Retina (tissue), 1 donor: Measurements from ENCODE around the gene THADA.
A peak's percentile ranks its signal among the peaks of the same experiment; 100 is the strongest.

Experiments used
- DNase-seq: peaks from one replicate; pipeline ENCODE4 v3.0.0-alpha.2; 2016

THADA gene

DNA sequence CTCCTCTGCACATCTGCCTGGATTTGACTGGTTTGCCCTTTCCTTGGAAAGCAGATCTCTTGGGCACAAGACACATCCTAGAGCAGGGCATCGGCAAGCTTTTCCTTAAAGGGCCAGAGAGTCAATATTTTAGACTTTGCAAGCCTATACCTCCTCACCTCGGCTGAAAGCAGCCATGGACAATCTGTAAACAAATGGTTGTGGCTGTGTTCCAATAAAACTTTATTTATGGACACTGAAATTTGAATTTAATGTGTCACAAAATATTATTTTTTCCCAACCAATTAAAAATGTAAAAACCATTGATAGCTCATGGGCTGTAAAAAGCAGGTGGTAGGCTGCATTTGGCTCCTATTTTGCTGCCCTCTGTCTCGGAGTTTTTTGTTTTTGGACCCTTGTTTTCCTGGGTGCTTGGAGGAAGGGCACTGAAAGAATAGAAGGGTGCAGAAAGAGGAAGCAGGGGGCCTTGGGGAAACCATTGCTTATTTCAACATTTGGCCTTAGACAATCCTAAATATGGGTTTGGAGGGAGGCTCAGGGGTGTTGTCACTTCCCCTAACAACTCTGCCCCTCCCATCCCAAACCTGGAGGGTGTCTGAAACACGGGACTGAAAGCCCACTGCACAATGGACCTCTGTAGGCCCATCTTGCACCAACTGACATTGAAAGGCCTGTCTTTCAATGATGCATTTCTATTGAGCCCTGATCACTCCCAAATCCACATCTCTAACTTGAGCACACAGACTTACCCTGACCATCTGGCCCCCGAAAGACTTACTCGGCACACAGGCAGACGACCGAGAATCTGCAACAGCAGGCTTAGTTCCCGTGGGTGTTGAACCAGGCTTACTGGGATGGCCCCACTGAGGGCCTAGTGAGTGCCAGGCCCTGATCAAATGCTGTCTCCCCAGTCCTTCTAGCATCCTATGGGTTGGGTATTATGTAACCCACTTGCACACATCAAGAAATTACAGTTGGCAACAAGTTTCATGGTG, 362.3 kb downstream of the THADA start:
- no peak for DNase-seq

DNA sequence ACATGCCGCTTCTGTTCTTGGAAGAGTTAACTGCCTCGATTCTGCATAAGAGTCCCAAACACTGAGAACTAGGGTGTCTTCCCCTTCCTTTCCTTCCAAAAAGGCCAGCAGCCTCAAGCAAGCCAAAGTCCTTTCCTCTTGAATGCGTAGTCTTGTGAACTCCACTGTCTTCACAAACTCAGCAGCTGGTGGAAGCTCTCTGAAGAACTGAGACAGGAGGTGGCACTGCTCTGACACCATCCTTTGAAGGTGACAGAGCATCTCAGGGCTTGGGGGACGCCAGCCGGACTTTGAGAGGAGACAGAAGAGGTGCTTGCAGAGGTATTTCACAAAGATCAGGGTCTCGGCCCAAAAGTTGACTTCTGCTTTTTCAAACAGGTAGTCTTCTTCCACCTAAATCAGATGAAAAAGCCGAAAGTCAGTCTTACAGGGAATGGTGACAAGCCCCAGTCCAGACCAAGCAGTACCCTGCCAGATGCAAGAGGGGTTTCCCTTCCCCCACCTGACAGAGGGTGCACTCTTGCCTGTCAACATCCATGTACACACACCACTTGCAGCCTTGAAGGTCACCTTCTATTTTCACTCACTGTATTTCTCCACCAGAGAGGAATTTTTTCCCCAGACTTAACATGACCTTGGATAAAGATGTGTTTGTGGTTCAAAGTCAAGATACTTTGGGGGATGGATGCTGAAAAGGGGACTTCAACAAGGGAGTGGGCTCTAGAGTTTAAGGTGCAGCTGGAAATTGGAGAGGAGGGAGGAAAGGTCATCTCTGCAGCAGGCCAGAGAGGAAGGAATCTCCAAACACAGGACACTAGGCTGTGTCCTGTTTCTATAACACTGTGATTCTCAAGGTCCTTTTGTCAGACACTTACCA, 364.6 kb downstream of the THADA start:
- no peak for DNase-seq

DNA sequence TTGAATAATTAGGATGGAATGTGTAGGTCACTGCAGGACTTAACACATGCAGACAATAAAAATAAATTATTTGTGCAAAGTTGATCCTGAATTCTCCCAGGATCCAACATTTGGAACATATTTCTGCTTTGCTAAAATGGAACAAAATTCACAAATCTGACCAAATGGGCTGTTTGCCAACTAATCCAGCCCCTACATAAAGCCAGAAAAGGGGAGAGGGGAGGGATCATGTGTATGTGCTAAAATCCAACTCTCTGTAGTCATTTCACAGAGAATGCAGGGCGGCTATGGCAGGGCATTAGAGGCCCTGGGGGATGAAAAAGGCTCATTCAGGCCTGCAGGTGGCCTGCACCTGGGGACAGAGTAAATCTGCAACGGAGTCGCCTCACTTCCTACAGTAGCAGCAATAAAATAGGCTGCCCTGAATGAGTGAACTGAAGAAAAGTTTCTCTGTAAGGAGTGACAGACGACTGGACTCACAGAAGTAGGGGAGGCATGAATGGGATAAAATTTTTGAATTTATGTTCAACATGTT, 365.4 kb downstream of the THADA start:
- no peak for DNase-seq

DNA sequence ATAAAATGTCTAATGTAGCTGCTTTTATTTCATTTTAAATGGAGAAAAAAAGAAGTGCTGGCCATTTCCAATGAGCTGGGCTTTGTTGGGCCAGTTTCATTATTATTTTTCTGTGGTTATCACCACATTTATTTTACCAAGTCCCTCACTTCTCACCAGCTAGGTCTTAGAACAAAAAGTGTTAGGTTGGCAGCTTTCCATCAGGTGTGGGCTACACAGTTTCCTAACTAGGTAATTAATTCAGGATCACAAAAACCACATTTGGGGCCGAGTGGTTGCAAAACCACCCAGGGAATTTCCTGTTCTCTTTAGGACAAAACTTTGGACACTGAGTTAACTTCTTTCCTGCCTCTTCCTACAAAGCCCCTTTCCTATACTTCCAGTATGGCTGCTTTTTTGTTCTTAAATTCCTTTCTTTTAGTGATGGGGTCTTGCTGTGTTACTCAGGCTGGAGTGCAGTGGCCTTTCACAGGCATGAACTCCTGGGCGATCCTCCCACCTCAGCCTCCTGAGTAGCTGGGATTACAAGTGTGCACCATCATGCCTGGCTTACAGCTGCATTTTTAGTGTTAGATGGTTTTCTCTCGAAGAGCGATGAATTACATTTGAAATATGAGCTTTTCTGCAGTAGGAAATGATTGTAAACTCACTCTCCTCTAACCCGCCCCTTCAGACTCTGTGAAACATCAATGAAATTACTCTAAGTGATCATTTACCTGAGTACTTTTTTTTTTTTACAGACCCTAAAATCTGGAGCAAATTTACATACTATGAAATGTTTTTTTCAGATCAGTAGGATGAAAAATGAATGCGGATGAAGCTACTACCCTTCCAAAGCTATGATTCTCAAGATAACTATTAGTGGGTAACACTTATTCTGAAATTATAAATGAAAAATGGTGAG, 366.8 kb downstream of the THADA start:
- DNase-seq = no peak

DNA sequence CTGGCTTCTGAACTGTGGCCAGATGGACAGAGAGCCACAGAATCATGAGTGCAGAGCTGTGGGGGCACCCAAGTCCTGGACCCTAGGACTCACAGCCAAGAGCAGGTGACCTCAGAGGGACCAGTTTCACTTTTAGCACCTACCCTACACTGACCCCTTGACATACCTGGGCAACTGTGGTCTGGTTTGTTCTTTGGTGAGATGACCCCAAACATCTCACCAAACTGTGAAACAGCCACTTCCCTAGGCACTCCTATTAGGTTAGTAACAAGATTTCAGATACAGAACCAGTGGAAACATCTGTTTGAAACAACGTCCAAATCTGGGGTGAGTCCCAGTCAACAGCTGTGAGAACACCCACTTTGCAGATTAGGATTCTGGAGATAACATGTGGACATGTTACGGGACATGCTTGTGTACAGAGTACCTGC, 367.5 kb downstream of the THADA start:
- no peak for DNase-seq

DNA sequence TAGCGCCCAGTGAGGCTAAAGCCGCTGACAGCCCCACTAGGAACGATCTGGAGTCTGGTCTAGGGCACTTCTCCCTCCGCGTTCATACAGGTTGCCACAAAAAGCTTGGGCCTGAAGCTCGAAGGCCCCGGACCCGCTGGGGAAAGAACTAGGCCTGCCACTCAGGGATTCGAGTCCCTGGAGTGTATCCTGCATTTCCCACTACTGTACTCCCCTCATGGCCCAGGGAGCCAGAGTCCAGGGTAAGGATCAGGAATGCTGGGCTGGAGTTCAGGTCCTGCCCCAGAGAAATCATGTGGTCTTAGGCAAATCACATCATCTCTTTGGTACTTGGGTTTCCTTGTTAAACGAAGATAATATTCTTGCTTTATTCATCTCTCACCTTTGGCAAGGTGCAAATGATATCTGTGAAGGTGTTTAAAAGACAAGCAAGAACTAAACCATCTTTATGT, 368.0 kb downstream of the THADA start:
- no peak for DNase-seq

DNA sequence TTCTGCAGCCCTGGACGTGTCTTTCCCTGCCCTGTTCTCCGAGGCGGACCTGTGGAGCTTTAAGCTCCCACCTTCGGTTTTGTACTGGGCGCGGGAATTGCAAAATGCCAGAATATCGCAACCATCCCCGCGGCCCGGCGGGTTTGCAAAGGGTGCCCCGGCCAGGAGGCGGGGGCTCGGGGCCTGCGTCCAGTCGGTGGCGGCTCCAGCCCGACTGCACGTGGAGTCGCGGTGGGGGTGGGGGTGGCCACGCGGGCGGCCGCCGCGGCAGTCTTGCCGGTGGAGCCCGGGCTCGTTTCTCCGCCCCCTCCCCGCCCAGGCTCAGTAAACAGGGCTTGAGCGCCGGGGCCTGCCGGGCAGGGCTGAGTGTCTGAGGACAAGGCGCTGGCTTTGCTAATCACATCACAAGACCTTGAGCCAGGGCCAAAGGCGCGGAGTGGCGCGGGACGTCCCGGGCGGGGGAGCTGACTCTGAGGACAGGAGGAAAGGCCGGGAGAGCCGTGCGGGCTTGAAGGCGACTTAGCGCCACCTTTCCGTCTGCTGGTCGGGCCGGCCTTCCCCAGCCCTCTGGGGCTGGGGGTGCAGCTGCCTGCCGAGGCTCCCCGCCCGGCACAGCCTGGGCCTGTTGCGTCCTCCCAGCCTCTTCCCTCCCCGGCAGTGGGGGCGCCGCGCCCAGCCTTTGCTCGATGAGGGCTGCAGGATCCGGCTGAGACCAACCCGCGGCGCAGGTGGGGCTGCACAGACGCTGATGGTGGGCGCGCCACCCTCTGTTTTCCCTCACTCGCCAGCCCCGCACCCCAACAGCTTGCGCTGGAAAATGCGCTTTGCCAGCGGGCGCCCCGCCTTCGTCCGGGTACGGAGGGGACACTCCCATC, 368.6 kb downstream of the THADA start:
- DNase-seq = peak; percentile 93

DNA sequence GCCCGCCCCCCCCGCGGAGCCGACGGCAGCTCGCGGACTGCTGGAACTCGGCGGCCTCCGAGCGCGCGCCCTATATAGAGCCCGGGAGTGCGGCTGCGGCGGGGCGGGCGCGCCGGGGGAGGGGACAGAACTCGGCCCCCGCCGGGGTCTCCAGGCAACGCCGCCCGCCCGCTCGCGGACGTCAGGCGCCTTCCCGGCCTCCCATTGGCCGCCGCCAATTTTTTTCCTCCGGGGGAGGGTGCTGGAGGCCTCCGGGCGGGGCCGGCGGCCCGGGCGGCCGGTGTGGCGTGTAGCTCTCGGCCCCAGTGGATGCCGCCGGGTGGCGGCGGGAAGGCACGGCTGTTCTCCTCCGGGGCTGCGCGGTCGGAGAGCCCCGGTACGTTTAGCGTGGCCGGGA, 369.3 kb downstream of the THADA start, which contains the start of gene ZFP36L2:
Gene ZFP36L2 (minus strand): TSS at position 49 of the 397 bp plus-strand sequence. CDS start 291 bp downstream, outside the sequence.
- DNase-seq = no peak

DNA sequence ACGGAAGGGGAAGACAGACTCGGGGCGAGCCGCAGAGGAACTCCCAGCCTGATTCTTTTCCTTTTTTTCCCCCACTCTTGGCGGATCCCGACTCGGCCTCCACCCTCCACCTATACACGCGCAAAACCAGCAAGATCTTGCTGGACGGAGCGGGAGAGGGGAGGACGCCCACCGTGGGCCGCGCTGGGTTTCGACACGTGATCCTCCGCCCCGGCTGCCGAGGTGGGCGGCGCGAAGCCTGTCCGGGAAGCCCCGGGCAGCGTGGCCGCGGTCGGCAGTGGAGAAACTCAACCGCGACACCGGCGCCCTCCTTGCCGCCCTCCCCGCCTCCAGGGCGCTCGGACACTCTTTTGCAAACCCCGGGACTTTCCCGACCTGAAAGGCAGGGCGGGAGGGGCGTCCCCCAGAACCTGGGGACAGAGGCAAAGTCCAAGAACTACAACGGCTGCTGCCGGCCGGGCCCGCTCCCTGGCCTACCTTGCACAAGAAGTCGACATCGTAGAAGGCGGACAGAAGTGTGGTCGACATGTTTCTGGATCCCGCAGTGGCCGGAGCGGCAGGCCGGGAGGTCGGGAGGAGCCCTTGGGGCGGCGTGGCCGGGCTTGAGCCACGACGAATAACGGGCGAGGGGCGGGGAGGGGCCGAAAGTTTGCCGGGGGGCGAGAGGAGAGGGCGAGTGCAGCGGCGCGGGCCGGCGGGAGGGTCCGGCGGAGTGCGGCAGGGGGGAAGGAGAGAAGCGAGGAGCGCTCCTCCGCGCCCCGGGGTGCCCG, 369.9 kb downstream of the THADA start:
- DNase-seq = peak; percentile 85

DNA sequence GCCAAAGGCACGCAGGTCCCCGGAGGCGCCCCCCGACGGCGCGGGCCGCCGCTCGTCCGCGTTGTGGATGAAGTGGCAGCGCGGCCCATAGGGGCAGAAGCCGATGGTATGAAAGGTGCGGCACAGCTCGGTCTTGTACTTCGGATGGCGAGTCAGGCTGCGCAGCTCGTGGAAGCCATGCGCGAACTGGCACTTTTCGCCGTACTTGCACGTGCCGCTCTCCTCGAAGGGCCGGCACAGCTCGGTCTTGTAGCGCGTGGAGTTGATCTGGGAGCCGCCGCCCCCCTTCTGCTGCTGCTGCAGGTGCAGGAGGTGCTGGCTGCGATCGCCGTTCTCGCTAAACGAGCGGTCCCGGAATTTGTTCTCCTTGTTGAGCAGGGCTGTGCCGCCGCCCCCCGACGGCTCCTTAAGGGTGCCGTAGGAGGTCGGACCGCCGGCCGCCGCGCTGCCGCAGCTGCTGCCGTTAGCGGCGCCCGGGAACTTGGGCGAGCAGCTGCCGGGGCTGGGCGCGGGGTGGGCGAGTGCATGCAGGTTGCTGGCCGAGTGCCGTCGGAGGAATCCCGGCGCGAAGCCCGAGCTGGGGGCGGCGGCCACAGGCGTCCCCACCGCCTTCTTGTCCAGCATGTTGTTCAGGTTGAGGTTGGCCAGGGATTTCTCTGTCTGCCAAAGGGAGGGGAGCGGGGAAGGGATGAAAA, 370.6 kb downstream of the THADA start:
- peak; percentile 83 for DNase-seq

DNA sequence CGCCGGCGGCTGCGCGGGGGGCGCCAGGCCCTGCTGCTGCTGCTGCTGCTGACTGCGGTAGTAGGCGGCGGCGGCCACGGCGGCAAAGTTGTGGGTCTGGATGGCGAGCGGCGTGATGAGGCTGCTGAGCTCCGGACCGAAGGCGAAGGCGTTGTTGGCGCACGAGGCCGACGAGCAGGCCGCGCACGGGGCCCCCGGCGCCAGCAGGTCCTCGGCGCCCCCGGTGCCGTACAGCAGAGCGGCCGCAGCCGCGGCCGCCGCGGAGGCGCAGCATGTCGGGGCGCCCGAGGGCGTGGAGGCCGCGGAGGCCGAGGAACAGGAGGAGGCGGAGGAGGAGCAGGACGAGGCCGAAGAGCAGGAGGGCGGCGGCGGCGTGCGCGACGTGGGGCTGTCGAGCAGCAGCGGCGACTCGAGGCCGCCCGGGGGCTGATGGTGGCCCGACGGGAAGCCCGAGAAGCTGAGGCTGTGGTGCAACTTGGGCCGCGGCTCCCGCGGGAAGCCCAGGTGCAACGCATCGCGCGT, 371.2 kb downstream of the THADA start:
- DNase-seq = no peak

DNA sequence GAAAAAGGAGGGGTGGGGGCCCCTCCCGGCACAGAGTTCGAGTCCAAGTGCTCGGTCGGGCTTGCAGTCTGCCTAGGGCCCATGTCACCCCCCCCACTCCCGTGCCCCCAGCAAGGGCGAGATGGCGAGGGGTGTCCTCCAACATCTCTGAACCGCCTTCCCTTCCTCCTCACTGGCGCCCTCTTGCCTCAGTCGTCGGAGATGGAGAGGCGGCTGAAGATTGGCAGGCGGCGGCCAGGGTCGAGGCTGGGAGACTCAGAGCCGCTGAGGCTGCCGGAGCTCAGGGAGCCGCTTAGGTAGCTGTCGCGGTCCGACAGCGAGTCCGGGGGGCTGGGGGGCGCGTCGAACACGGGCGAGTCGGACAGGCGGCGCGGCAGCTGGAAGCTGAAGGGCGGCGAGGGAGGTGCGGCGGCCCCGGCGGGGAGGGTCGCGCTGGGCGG, 371.7 kb downstream of the THADA start:
- peak; percentile 83 for DNase-seq

DNA sequence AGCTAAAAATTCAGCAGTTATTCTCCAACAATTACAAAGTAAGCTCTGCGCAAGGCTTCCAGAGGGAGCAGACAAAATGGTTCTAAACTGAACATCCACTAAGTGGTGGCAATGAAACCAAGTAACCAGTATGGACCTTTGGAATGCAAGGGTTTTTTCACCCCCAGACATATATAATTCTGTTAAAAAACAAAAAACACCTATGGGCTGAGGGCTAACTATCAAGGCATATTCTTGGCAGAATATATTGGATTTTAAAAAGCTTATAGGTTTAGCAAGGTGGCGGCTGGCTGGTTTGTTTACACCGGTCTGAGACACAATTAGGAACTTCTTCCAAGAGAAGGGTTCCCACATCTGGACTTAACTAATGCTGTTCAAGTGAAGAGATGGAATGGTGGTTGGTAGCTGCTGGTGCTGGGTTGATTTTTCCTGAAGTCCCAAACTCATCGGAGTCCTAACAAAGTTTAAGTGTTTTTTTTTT, 372.3 kb downstream of the THADA start:
- DNase-seq = no peak

DNA sequence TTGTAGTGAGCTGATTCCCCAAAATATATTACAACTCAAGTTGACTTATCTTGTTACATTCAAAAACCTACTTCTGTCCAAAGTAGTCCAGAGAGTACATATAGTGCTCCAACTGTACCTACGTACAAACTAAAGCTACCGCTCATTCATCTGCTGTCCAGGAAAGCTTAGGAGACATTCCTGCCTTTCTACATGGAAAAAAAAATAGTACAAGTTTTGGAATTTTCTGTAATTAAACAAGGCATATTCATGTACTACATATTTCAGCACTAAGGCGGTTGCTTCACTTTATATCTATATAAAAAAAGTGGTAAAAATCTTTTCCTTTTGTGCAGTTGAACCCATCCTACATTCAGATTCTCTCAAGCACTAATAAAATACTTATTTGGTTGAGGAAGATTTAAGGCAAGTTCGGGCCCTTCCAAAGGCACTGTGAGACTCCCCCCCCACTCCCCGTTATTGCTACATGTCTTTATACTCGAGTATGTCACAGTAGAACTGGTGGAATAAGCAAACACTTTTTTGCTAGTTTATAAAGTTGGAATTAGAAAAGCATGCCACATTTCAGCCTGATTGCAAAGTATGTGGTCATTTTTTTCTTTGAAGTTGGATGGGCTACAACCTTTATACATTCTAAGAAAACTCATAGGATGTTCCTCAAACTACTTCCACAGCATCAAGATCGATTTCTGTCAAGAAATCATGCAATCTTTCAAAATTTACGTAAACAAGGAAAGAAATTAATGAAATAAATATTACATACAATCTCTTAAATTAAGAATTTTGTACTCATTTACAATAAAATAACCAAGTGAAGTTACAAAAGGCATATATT, 373.1 kb downstream of the THADA start:
- no peak for DNase-seq

DNA sequence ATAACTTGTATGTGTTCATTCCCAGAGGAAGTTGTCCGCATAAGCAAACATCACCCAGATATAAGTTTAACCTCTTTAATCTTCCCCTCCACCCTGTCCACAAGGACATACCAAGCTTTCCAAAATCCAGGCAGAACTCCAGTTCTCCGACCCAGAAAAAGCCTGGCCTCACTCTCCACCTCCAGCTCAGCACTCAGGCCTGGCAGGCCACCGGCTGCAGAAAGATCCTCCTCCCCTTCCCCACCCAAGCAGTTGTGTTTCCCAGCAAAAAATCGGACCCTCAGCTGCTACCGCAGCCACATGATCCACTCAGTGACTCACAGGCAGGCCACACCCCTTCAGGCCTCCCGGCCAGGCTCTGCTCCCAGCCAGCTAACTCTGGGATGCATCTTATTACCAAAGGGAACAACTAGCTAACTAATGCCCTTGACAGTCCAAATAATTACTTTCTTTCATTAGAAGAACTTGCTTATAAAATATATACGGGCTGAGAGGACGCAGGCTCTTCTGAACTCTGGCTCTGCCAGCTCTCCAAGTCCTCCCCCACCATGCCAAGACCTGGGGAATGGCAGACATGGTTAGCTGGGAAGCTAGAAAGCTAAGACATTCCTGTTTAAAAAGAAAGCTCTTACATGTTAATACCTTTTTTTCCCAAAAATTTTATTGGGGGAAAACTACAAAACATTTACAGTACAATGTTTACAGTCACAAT, 373.9 kb downstream of the THADA start:
- peak; percentile 89 for DNase-seq

DNA sequence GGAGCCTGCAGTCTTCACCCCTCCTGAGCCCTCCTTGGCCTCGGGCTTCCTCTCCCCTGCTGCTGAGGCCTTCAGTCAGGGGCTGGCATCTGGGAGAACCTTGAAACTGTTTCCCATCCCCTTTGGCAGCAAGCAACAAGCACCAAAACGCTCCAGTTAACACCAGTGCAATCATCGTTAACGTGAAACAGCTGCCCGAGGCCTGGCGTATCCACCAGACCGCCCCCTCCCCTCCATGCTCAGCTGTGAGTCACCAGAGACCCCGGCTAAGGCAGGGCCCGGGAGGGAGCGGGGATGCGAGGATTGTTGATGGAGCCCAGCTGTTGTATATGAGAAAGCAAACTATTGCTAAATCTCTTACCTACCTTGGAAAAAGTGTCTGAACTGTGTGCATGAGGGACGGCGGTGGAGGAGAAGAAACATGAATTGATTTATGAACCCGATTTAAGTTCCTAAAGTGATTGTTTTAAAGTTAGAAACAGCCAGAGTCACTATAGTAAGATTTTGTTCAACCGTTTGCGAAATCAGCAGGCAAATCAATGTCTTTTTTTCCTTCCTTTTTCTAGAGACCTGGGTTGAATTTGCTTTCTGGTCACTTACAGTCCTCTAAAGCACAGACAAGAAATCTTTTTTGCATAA, 374.6 kb downstream of the THADA start:
- peak; percentile 91 for DNase-seq

DNA sequence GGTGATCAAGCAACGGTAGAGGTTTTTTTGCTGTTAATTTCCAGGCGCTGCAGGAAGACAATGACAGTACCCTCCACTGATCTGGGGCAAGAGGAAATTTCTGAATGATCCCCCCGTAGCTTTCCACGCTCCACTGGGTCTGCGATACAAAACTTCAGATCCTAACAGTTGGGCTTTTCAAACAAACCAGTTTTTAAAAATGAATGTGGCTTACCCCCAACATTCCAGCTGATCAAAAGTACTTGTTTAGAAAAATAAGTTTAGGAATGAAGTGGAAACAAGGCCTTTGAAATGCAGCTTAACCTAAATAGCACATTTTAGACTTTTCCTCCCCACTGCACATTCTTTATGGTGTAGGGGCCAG, 375.1 kb downstream of the THADA start:
- no peak for DNase-seq
